Measurements from ENCODE around the gene KANSL1L. TPM values are rescaled to one million over a fixed set of nuclear protein-coding genes. Genes with fewer than 3 reads are reported as not detected.
"Not testable (repeated sequence)": the region's sequence is repeated elsewhere in the genome, so short reads cannot be mapped to it uniquely, and the experiment has no call there.

KANSL1L gene
- total RNA-seq, 4 donors from 2014 or later, result 20.6 to 36.0 (median 27.7) TPM

DNA sequence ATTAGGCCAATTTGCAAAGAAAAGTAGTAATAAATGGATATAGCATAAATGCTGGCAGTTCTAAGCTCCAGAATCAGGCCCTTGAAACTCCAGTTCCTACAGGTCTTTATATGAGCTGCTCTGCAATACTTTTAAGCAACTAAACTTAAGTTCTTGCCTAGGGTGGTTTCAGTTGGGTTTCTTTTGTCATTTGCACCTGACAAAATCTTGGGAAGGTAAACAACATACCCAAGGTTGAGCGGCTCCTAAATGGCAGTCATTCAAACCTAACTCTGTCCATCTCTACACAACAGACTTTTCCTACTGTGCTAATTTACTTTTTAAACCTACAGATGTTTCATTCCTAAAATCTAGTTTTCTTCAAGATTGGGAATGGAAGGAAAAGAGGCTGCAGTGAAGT is 9.3 kb upstream of the KANSL1L start:
- no peak for DNase-seq (ENCODE audit: low spot score in 2 of 2)
- intact Hi-C loops (cut with DNase I; ENCODE audit: low total_unique reads), result no loop called here
- 96 to 100% methylated on average over 1 of the region's 1 CpG for WGBS, 2 donors
- no peak overlapping the region for H3K4me3 ChIP-seq (ENCODE audit: low read depth, poor library complexity, severe bottlenecking)
- TF ChIP-seq, protein P1, sequence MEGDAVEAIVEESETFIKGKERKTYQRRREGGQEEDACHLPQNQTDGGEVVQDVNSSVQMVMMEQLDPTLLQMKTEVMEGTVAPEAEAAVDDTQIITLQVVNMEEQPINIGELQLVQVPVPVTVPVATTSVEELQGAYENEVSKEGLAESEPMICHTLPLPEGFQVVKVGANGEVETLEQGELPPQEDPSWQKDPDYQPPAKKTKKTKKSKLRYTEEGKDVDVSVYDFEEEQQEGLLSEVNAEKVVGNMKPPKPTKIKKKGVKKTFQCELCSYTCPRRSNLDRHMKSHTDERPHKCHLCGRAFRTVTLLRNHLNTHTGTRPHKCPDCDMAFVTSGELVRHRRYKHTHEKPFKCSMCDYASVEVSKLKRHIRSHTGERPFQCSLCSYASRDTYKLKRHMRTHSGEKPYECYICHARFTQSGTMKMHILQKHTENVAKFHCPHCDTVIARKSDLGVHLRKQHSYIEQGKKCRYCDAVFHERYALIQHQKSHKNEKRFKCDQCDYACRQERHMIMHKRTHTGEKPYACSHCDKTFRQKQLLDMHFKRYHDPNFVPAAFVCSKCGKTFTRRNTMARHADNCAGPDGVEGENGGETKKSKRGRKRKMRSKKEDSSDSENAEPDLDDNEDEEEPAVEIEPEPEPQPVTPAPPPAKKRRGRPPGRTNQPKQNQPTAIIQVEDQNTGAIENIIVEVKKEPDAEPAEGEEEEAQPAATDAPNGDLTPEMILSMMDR (IDR thresholded peaks at IDR 0.05), result no peak
- TF ChIP-seq POLR2A (IDR thresholded peaks at IDR 0.05), result no peak

DNA sequence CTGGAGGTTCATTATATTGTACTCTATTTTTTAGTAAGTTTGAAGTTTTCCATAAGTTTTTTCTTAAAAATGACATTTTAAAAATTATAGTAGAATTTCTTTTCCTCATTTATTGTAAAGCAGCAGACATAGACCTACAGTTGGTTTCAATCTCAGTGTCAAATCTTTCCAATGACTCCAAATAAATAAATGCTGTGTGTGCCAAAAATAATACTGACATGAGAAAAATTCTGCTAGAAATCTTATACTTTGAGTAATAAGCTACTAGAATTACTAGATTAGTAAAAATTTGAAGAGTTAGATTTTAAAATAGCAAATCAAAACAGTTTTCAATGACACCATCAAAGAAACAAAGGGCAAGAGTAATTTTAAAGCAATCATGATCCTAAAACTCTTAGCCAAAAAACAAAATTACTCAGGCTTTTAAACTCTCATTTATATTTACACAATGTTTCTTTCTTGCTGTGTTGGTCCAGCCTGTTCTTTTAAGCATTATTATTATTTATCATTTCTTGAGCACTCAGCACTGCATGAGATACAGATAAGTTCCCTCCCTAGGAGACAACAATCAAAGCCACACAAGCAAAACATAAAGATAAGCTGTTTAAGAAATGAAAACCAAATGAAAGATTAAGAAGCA is 8.3 kb upstream of the KANSL1L start:
- intact Hi-C loops (cut with DNase I; ENCODE audit: low total_unique reads), result no loop called here
- TF ChIP-seq, protein P1 (IDR thresholded peaks at IDR 0.05), result no peak
- TF ChIP-seq POLR2A (IDR thresholded peaks at IDR 0.05), result no peak
- DNase-seq (ENCODE audit: low spot score in 2 of 2), result no peak
- no peak overlapping the region for H3K4me3 ChIP-seq (ENCODE audit: low read depth, poor library complexity, severe bottlenecking)

DNA sequence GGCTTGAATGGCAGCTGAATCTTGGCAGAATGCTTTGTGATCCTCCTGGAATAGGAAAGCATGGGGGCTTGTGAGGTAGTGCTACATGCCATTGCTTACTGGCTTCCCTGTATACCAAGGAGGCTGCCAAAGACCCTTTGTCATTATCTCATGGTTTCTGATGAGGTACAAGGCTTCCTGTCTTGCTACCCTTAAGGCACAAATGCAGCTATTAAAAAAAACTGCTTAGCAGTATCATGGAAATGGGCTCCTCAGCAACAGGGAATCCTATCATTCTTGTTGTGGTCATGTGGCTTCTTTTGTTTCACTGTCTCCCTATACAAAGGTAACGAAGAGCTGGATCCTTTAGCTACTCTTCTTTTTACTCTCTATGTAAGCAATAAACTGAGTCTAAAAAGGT is 6.6 kb upstream of the KANSL1L start:
- TF ChIP-seq, protein P1 (IDR thresholded peaks at IDR 0.05), result no peak
- no peak for TF ChIP-seq POLR2A (IDR thresholded peaks at IDR 0.05)
- no peak overlapping the region for H3K4me3 ChIP-seq (ENCODE audit: low read depth, poor library complexity, severe bottlenecking)
- WGBS, 2 donors, result 68 to 77% methylated on average over 1 of the region's 1 CpG
- no peak for DNase-seq (ENCODE audit: low spot score in 2 of 2)
- intact Hi-C loops (cut with DNase I; ENCODE audit: low total_unique reads), result no loop called here

DNA sequence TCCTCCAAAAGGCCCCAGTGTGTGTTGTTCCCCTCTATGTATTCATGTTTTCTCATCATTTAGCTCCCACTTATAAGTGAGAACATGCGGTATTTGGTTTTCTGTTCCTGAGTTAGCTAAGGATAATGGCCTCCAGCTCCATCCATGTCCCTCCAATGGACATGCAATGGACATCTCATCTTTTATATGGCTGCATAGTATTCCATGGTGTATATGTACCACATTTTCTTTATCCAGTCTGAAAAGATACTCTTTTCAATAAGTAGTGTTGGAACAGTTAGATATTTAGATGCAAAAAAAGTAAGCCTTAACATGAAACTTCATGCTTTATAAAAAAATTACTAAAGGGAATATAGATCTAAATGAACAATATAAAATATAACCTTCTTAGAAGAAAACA is 5.9 kb upstream of the KANSL1L start:
- DNase-seq (ENCODE audit: low spot score in 2 of 2); H3K4me3 ChIP-seq (ENCODE audit: low read depth, poor library complexity, severe bottlenecking); intact Hi-C loops (cut with DNase I; ENCODE audit: low total_unique reads): not testable (repeated sequence)
- WGBS, 2 donors, result 94 to 98% methylated on average over 1 of the region's 1 CpG

DNA sequence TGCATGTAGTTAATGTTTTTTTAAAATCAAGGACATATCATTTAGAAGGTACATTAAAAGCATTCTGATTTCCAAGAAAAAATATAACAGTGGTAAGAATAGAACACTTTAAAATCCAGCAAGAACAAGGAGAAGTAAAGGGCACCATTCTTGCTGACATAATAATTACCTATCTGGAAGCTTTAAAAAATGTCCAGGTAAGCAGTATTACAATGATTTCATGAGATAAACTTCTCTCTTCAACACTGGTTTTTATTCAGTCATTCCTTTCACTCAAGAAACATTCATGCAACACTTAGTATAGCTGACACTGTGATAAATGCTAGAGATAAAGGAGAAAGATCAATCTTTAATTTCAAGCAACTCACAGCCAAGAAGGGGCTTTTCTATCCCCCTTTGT is 2.9 kb upstream of the KANSL1L start:
- TF ChIP-seq, protein P1 (IDR thresholded peaks at IDR 0.05), result no peak
- TF ChIP-seq POLR2A (IDR thresholded peaks at IDR 0.05), result no peak
- intact Hi-C loops (cut with DNase I; ENCODE audit: low total_unique reads), result no loop called here
- H3K4me3 ChIP-seq (ENCODE audit: low read depth, poor library complexity, severe bottlenecking), result no peak overlapping the region
- no peak for DNase-seq (ENCODE audit: low spot score in 2 of 2)

DNA sequence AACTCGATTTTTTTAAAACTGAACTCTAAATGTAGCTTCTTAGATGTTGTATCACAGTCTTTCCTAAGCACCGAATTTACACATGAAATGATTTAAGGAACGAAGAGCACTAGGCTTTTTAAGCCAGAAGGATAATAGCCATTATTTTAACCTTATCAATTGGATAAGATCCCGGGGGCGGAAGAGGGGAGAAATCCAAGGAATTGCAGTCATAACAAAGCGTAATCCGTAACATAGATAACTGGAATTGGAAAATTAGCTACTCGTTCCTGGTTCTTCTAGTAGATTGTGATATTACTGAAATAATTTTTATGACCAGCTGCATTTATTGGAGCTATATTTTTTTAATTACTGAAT is 988 bp upstream of the KANSL1L start:
- intact Hi-C loops (cut with DNase I; ENCODE audit: low total_unique reads), result no loop called here
- no peak for DNase-seq (ENCODE audit: low spot score in 2 of 2)
- no peak overlapping the region for H3K4me3 ChIP-seq (ENCODE audit: low read depth, poor library complexity, severe bottlenecking)
- TF ChIP-seq, protein P1 (IDR thresholded peaks at IDR 0.05), result no peak
- WGBS, 2 donors, result 9 to 10% methylated on average over 8 of the region's 8 CpGs
